ENCODE results near the gene TEX52.

Gene TEX52

GRCh38 chr12:2836574-2836973, 20.3 kb downstream of the TEX52 start:
- no peak for DNase-seq (ENCODE audit: low read depth)
- TF ChIP-seq MYC (IDR thresholded peaks at IDR 0.05; ENCODE audit: low read depth, low read length) (no peak), MAX (IDR thresholded peaks at IDR 0.05; ENCODE audit: low read depth, low read length) (no peak), POLR2A (IDR thresholded peaks at IDR 0.05; ENCODE audit: extremely low read depth, insufficient read length) (no peak)
- TF ChIP-seq, protein P1, sequence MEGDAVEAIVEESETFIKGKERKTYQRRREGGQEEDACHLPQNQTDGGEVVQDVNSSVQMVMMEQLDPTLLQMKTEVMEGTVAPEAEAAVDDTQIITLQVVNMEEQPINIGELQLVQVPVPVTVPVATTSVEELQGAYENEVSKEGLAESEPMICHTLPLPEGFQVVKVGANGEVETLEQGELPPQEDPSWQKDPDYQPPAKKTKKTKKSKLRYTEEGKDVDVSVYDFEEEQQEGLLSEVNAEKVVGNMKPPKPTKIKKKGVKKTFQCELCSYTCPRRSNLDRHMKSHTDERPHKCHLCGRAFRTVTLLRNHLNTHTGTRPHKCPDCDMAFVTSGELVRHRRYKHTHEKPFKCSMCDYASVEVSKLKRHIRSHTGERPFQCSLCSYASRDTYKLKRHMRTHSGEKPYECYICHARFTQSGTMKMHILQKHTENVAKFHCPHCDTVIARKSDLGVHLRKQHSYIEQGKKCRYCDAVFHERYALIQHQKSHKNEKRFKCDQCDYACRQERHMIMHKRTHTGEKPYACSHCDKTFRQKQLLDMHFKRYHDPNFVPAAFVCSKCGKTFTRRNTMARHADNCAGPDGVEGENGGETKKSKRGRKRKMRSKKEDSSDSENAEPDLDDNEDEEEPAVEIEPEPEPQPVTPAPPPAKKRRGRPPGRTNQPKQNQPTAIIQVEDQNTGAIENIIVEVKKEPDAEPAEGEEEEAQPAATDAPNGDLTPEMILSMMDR (IDR thresholded peaks at IDR 0.05; ENCODE audit: low read depth, low read length): no peak
- H3K4me3 ChIP-seq (ENCODE audit: low read depth, low read length): no peak overlapping the region

- H3K4me3 ChIP-seq (ENCODE audit: low read depth, low read length): no peak overlapping the region
- TF ChIP-seq, protein P1 (IDR thresholded peaks at IDR 0.05; ENCODE audit: low read depth, low read length): no peak
- no peak for TF ChIP-seq POLR2A (IDR thresholded peaks at IDR 0.05; ENCODE audit: extremely low read depth, insufficient read length)
- TF ChIP-seq MYC (IDR thresholded peaks at IDR 0.05; ENCODE audit: low read depth, low read length): no peak
- TF ChIP-seq MAX (IDR thresholded peaks at IDR 0.05; ENCODE audit: low read depth, low read length): no peak
- no peak for DNase-seq (ENCODE audit: low read depth)
These were observed 21.0 kb downstream of the TEX52 start for GRCh38 chr12:2835691-2836403.

DNA sequence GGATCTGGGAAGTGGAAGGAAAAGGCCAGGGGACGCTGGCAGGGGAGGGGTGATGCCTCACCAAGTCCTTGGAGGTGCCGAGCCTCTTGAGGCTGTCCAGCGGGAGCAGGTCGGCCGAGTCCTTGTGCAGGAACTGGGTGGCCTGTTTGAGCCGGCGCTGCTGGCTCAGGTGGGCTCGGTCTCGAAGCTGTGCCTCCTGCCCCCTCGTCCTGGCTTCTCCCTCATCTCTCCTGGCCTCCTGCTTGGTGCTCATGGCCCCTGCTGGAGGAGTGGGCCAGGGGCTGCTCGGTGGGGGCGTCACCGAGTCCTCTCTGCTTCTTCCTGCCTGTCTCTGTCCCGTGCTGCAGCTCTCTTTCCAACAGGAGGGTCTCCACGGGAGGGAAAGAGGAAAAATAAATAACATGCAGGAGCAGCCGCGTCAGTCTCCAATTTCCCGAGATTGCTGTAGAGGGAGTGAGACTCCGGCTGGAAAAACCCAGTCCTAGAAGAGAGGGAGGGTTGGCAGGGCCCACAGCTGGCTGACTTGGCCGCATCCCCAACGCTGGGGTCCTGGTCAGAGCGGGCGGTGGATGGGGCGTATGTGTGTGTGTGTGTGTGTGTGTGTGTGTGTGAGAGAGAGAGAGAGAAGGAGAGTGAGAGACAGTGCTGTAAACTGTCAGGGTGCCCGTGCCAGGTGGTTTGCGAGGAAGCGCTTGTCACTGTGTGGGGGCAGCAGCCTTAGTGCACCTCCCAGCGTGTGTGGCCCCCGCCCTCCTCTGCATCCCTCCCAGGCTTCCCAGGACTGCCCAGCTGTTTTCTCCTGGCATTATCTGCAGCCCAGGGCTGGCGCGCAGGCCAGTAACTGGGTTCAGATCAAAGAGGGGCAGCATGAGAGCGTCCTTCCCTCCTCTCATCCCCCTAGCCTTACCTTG, 22.0 kb downstream of the TEX52 start, which contains the start of gene NRIP2:
TSS of gene NRIP2 (minus strand) at position 455 of the 911 bp plus-strand sequence. CDS start at position 403, 52 bp downstream.
- TF ChIP-seq POLR2A (IDR thresholded peaks at IDR 0.05; ENCODE audit: extremely low read depth, insufficient read length) (no peak), MYC (IDR thresholded peaks at IDR 0.05; ENCODE audit: low read depth, low read length) (no peak), MAX (IDR thresholded peaks at IDR 0.05; ENCODE audit: low read depth, low read length) (no peak)
- TF ChIP-seq, protein P1 (IDR thresholded peaks at IDR 0.05; ENCODE audit: low read depth, low read length): no peak
- no peak for DNase-seq (ENCODE audit: low read depth)
- no peak within 1 kb of the TSS for H3K4me3 ChIP-seq (ENCODE audit: low read depth, low read length)

DNA sequence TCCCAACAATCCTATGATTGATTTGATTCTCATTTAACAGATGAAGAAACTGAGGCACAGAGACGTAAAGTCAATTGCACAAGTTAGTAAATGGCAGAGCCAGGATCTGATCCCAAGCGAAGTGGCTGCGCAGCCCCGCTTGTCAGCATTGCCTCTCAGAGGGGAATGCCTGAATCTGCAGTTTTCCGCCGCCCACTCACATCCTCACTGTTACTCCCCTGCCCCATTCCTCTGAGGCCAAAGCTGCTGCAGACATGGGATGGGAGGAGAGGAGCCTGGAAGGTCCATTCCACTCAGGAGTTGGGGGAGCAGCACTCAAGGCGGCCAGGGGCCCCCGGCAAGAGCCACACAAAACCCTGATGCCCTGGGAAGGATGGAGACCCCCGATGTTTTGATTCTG, 23.0 kb downstream of the TEX52 start:
- no peak for TF ChIP-seq POLR2A (IDR thresholded peaks at IDR 0.05; ENCODE audit: extremely low read depth, insufficient read length)
- DNase-seq (ENCODE audit: low read depth): no peak
- H3K4me3 ChIP-seq (ENCODE audit: low read depth, low read length): no peak overlapping the region

DNA sequence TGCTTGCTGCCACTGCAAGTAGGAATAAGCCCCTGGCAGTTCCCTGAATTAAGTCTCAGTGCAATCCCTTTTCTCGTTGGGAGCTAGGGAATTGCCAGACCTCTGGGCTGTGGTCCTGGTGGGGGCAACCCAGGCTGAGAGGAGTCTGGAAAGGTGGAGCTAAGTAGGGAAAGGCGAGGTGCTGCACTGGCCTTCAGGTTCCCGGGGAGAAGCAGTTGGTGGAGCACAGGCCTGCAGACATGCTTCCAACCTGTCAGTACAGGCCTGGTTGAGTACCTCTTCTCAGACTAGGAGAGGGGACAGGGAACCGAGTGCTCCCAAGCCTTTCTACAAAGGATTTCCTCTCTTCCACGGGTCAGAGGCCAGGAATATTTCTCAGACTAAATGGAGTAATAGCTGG, 23.5 kb downstream of the TEX52 start:
- no peak for DNase-seq (ENCODE audit: low read depth)
- H3K4me3 ChIP-seq (ENCODE audit: low read depth, low read length): no peak overlapping the region
- TF ChIP-seq MAX (IDR thresholded peaks at IDR 0.05; ENCODE audit: low read depth, low read length) (no peak), MYC (IDR thresholded peaks at IDR 0.05; ENCODE audit: low read depth, low read length) (no peak), POLR2A (IDR thresholded peaks at IDR 0.05; ENCODE audit: extremely low read depth, insufficient read length) (no peak)
- TF ChIP-seq, protein P1 (IDR thresholded peaks at IDR 0.05; ENCODE audit: low read depth, low read length): no peak

DNA sequence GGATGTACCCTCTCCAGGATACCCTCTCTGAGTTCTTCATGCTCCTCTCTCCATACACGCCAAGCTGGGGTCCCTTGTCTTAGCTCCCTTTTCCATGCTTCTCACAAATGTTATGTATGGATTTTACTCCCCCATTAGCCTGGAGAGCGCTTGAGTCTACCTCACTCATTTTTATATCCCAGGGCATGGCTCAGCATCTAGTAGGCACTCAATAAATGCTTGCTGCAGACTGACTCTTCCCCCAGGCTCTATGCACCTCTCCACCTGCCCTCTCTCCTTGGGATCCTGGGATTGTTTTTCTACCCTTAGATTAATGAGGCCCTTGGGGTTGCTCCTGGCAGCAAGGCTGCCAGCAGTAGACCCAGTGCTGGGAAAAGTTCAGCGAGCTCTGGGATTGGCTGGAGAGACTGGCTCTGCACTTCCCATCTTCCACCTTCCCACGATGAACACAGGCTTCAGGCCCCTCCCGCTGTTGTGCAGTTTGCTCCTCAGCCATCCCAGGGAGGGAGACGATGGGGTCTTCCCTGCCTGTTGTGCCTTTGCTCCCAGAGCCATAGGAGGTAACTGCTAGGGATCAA, 24.2 kb downstream of the TEX52 start:
- no peak for DNase-seq (ENCODE audit: low read depth)
- TF ChIP-seq MYC (IDR thresholded peaks at IDR 0.05; ENCODE audit: low read depth, low read length) (no peak), POLR2A (IDR thresholded peaks at IDR 0.05; ENCODE audit: extremely low read depth, insufficient read length) (no peak), MAX (IDR thresholded peaks at IDR 0.05; ENCODE audit: low read depth, low read length) (no peak)
- TF ChIP-seq, protein P1 (IDR thresholded peaks at IDR 0.05; ENCODE audit: low read depth, low read length): no peak
- H3K4me3 ChIP-seq (ENCODE audit: low read depth, low read length): no peak overlapping the region

Measured in NB4 (cell line).